Duodenal mucosa (tissue), 2 donors: ENCODE measurements around the gene MSRB2.

Experiments
- H3K27ac ChIP-seq: one replicate; pipeline ENCODE4 v1.7.0; 2013; ENCODE audit warnings: low read depth, low read length
- H3K27me3 ChIP-seq, 2 donors: one replicate each; pipeline ENCODE4 v1.7.0; 2013; ENCODE audit warnings: low read length in 2 of 2, control low read depth in 1 of 2; ENCODE audit not compliant: insufficient read depth in 2 of 2, control insufficient read depth in 1 of 2
- H3K36me3 ChIP-seq, 2 donors: one replicate each; pipeline ENCODE4 v1.7.0; 2013; ENCODE audit warnings: low read length in 2 of 2, control low read depth in 1 of 2; ENCODE audit not compliant: insufficient read depth in 2 of 2, control insufficient read depth in 1 of 2
- H3K4me1 ChIP-seq, 2 donors: one replicate each; pipeline ENCODE4 v1.7.0; 2013; ENCODE audit warnings: low read length in 2 of 2, control low read depth in 1 of 2; ENCODE audit not compliant: insufficient read depth in 2 of 2, control insufficient read depth in 1 of 2
- H3K4me3 ChIP-seq, 2 donors: one replicate each; pipeline ENCODE4 v1.7.0; 2013; ENCODE audit warnings: low read length in 2 of 2, low read depth in 1 of 2
- H3K9ac ChIP-seq, 2 donors: one replicate each; pipeline ENCODE4 v1.7.0; 2013; ENCODE audit warnings: low read length in 2 of 2, low read depth in 1 of 2
- H3K9me3 ChIP-seq, 2 donors: one replicate each; pipeline ENCODE4 v1.7.0; 2013; ENCODE audit warnings: low read length in 2 of 2, control low read depth in 1 of 2; ENCODE audit not compliant: control insufficient read depth in 1 of 2

Gene MSRB2

DNA sequence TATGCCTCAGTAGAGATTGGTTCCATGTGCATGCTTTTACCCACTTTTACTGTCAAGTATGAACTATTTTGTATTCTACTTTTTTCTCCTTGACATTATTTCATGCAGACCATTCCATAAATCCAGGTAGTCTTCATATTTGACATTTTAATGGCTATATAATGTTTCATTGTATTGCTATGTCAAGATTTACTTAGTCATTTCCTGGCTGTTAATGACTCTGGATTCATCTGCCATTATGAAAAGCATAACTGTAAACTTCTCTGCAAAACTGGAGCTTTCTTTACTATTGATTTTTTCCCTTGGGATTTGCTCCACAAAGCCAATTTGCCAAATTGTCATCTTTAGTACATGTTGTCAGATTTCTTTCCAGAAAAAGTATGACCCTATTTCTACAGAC lies 6.8 kb upstream of the MSRB2 start:
- Histone ChIP-seq H3K4me1 (no peaks in the 10 kb centered on the region), H3K4me3 (no peak overlapping the region), H3K9me3 (no peaks in the 10 kb centered on the region), H3K36me3 (no peaks in the 10 kb centered on the region), H3K9ac (no peak overlapping the region), H3K27ac (no peak overlapping the region), H3K27me3 (no peaks in the 10 kb centered on the region)

DNA sequence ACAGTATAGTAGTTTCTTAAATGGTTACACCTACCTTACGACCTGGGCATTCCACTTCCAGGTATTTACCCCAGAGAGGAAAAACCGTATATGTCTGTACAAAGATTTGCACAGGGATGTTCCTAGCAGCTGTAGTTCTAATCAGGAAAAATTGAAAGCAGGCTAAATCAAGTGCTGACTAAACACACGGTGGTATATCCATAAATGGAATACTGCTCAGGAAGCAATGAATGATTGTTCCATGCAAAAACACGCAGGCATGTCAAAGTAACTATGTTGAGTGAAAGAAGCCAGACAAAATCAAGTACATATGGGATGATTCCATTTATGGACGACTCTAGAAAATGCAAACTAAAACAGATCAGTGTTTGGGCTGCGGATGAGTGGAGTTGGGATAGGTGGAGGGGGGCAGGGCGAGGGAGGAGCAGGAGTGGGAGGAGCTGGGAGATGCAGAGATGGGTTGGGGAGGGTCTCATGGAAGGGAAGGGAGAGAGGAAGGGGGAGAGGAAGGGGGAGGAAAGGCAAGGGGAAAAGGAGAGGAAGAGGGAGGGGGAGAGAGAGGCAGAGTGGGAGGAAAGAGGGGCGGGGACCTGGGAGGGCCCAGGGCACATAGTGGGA lies 484 bp upstream of the MSRB2 start:
- H3K36me3 ChIP-seq: no peaks in the 10 kb centered on the region
- H3K27ac ChIP-seq: no peak overlapping the region
- no peak overlapping the region for H3K9ac ChIP-seq
- H3K27me3 ChIP-seq: no peaks in the 10 kb centered on the region
- H3K4me1 ChIP-seq: peaks cover 13 to 19% of the 10 kb centered on the region in 2 donors
- H3K4me3 ChIP-seq: peak overlapping the region; percentile 43 to 61
- H3K9me3 ChIP-seq: no peaks in the 10 kb centered on the region

GRCh38 chr10:23095966-23096801 lies 805 bp downstream of the MSRB2 start:
- no peaks in the 10 kb centered on the region for H3K27me3 ChIP-seq
- H3K36me3 ChIP-seq: no peaks in the 10 kb centered on the region
- peak overlapping the region; percentile 67 to 87 for H3K9ac ChIP-seq
- H3K9me3 ChIP-seq: no peaks in the 10 kb centered on the region
- peak overlapping the region; percentile 59 for H3K27ac ChIP-seq
- peak overlapping the region; percentile 79 to 87 for H3K4me3 ChIP-seq
- H3K4me1 ChIP-seq: peaks cover 18 to 19% of the 10 kb centered on the region in 2 donors

DNA sequence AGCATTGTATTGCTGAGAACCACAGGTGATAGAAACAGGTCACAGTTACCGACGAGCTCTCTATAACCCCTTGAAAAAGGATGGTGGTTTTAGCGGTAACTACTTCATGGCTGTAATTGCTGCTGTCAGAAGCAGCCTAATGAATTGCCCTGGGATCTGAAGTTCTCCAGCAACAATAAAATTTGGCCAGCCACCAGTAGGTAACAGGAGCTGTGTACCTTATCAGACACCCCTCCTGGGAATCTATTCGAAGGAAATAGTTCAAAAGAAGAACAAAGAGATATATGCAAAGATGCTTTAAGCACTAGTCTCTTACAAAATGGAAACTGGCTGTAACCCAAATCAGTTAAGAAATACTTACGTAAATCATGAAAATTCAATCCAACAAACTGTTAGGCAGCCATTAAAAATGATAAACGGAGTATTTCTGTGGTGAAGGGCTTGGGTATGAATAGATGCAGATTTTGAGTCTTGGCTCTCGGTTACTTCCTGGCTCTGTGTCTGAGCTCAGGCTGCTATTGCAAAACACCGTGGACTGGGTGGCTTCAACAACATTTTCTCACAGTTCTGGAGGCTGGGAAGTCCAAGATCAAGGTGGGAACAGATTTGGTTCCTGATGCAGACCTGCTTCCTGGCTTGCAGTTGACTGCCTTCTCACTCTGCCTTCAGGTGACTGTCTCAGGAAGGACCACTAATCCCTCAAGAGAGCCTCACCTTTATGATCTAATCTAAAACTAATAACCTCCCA lies 1.6 kb downstream of the MSRB2 start:
- H3K27me3 ChIP-seq: no peaks in the 10 kb centered on the region
- H3K9me3 ChIP-seq: no peaks in the 10 kb centered on the region
- H3K4me3 ChIP-seq: peak overlapping the region; percentile 79 to 87
- H3K4me1 ChIP-seq: peaks cover 18 to 19% of the 10 kb centered on the region in 2 donors
- H3K9ac ChIP-seq: peak overlapping the region in 1 of 2 donors; percentile 87
- H3K36me3 ChIP-seq: no peaks in the 10 kb centered on the region
- H3K27ac ChIP-seq: no peak overlapping the region

GRCh38 chr10:23099079-23099478 lies 3.7 kb downstream of the MSRB2 start:
- Histone ChIP-seq H3K9ac (no peak overlapping the region), H3K9me3 (no peaks in the 10 kb centered on the region), H3K27me3 (no peaks in the 10 kb centered on the region), H3K27ac (no peak overlapping the region), H3K36me3 (peaks cover 1% of the 10 kb centered on the region in 2 donors), H3K4me1 (peaks cover 18 to 19% of the 10 kb centered on the region in 2 donors), H3K4me3 (no peak overlapping the region)

DNA sequence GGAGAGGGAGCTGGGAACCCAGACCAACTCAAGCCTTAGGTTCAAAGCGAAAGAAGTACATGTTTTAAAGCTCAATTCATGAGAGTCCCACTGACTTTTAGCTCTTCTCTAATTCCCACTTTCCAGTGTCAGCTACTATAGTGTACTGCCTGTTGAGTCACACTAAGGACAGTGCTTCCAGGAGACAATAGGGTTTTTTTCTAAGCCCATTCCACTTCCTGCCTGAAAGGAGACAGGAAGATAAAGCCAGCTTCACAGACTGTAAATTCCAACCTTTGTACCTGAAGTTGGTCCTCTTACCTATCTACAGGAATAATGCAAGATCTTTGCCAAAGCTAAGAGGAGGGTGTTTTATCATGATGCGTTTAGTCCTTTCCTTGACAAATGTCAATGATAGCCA lies 4.4 kb downstream of the MSRB2 start:
- H3K36me3 ChIP-seq: peaks cover 9% of the 10 kb centered on the region in 2 donors
- H3K4me3 ChIP-seq: no peak overlapping the region
- H3K27ac ChIP-seq: no peak overlapping the region
- H3K9me3 ChIP-seq: no peaks in the 10 kb centered on the region
- H3K27me3 ChIP-seq: no peaks in the 10 kb centered on the region
- no peak overlapping the region for H3K9ac ChIP-seq
- H3K4me1 ChIP-seq: peaks cover 18 to 19% of the 10 kb centered on the region in 2 donors

GRCh38 chr10:23100331-23101030 lies 5.1 kb downstream of the MSRB2 start:
- peaks cover 18 to 19% of the 10 kb centered on the region in 2 donors for H3K4me1 ChIP-seq
- H3K27me3 ChIP-seq: no peaks in the 10 kb centered on the region
- H3K36me3 ChIP-seq: peaks cover 9 to 15% of the 10 kb centered on the region in 2 donors
- no peak overlapping the region for H3K9ac ChIP-seq
- H3K4me3 ChIP-seq: no peak overlapping the region
- H3K9me3 ChIP-seq: no peaks in the 10 kb centered on the region
- no peak overlapping the region for H3K27ac ChIP-seq

- no peak overlapping the region for H3K4me3 ChIP-seq
- H3K9me3 ChIP-seq: no peaks in the 10 kb centered on the region
- H3K9ac ChIP-seq: no peak overlapping the region
- H3K36me3 ChIP-seq: peaks cover 9 to 49% of the 10 kb centered on the region in 2 donors
- H3K4me1 ChIP-seq: no peaks in the 10 kb centered on the region
- H3K27ac ChIP-seq: no peak overlapping the region
- no peaks in the 10 kb centered on the region for H3K27me3 ChIP-seq
These were observed 11.1 kb downstream of the MSRB2 start for GRCh38 chr10:23106331-23107072.

- Histone ChIP-seq H3K4me1 (no peaks in the 10 kb centered on the region), H3K9me3 (no peaks in the 10 kb centered on the region), H3K36me3 (peaks cover 0 to 60% of the 10 kb centered on the region in 2 donors), H3K4me3 (no peak overlapping the region), H3K27me3 (no peaks in the 10 kb centered on the region), H3K9ac (no peak overlapping the region), H3K27ac (no peak overlapping the region)
These were observed 15.5 kb downstream of the MSRB2 start for GRCh38 chr10:23110722-23111516.
